GM12874 (cell line): ENCODE data around the gene SLC9A8.
A peak's percentile ranks its signal among the peaks of the same experiment; 100 is the strongest.

ENCODE experiments used
- TF ChIP-seq, protein P1 (sequence below): IDR thresholded peaks from 2 replicates; pipeline ENCODE4 v1.5.1; 2011; ENCODE audit warnings: low read depth, mild to moderate bottlenecking, control low read depth, low read length, moderate library complexity; ENCODE audit not compliant: insufficient read depth

The SLC9A8 gene

DNA sequence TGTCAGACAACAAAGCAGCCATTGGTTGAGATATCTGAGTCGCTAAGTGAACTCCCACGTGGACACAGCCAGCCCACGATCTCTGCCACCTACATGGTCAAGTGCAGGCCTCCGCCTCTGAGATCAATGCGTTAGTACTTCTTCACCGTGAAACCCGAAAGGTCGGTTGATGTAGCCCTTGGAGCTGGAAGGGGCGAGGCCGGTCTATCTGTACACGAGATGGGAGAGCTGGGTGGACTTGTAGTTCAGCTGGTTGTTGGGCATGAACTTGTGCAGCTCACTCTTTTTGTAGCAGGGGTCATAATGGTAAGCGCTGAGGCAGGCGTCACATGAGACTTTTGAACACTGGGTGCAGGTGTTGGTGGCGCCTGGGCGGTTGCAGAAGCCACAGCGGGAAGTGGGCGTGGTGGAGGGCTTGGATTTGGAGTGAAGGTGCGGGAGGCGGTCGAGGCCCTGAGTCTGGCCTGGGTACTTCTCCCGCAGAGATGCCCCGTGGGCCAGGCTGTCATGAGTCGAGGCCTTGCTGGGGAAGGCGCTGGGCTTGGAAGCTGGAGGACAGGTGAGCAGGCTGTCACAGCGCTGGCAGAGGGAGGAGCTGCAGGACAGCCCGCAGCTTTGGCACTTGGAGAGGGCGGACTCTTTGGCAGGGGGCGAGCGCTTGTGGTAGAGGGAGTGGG, 92.9 kb downstream of the SLC9A8 start:
- TF ChIP-seq, protein P1, sequence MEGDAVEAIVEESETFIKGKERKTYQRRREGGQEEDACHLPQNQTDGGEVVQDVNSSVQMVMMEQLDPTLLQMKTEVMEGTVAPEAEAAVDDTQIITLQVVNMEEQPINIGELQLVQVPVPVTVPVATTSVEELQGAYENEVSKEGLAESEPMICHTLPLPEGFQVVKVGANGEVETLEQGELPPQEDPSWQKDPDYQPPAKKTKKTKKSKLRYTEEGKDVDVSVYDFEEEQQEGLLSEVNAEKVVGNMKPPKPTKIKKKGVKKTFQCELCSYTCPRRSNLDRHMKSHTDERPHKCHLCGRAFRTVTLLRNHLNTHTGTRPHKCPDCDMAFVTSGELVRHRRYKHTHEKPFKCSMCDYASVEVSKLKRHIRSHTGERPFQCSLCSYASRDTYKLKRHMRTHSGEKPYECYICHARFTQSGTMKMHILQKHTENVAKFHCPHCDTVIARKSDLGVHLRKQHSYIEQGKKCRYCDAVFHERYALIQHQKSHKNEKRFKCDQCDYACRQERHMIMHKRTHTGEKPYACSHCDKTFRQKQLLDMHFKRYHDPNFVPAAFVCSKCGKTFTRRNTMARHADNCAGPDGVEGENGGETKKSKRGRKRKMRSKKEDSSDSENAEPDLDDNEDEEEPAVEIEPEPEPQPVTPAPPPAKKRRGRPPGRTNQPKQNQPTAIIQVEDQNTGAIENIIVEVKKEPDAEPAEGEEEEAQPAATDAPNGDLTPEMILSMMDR = no peak

DNA sequence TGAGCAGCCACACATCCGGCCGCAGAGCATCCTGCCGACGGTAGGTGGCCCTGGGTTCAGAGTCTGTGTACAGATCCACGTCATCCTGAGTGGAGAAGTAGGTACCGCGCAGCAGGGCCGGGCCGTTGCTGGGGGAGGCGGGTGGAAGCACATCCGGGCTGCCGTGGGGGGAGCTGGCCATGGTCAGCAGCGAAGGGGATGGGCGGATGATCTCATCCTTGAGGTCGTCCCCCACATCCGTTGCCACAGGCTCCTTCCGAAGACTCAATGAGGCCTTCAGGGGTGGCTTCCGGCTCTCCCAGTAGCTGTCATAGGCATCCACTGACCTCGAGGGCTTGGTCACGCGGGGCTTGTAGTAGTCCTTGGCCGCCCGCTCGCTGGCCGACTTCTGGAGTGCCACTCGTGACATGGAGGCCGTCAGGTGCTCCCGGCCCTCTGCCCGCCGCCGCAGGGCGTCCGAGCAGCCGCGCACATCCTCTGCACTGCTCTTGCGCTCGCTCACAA, 93.5 kb downstream of the SLC9A8 start:
- TF ChIP-seq, protein P1 = no peak

DNA sequence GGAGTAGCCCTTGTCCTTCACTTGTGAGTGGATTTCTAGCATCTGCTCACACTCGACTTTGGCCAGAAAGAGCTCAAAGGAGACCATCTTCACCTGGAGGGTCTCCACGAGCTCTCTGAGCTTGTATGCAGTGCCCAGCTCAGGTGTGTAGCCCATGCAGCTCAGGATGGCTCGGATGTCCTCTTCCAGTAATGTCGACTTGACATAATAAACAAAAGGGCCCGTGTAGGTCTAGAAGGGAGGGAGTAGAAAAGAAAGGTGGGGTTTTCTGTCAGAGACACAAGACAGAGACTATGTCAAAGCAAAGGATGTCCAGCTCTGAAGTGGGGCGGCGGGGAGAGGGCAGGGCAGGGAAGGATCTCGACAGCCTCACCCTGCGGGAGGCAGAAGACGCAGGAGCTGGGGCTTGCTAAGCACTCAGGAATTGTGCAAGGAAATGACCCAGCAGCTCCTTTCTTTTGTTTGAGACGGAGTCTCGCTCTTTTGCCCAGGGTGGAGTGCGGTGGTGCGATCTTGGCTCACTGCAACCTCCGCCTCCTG, 94.1 kb downstream of the SLC9A8 start:
- TF ChIP-seq, protein P1 = no peak

DNA sequence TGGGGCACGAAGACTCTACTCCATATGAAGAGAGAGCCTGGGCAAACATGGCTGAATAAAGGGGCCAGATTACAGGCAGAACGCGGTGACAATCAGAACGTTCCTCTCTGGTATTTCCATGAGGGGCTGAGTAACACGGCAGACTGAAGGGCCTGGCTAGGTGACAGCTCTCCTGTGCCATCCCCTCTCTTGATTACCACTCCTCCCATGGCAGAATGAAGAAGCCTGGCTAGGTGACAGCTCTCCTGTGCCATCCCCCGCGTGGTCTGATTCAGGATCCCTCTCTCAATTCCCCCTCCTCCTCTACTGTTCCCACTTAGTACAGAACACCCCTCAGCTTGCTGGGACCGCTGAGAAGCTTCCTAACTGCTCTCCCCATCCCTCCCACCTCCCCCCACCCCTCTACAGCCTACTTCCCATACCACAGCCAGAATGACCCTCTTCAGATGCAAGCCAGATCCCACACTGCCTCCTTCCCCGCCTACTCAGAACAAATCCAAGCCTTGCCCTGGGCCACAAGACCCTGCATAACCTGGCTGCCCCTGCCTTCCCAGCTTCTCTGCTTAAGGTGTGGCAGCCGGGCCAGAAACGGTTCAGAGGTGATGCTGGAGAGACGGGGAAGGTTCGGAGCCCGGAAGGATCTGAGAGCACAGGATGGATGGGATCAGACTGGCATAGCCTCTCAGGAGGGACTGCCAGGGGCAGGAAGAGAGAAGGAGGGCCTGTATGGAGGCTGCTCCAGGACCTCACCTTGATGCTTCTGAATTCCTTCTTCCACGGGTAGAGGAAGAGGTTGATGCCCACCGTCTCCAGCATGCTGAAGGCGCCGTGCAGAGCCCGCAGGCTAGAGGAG, 95.0 kb downstream of the SLC9A8 start:
- TF ChIP-seq, protein P1 = no peak

DNA sequence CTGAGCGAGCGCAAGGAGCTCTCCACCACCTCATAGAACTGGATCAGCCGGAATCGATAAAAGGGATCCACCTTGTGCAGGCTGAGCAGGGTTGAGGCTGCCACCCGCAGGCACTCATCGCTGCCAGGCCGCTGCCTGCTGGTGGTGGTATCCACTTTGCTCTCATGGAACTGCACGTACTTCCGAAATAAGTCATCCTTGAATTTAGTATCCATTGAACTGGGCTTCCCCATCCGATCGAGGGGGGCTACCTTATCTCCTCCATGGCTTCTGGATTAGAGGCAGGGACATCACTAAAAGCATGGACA, 95.6 kb downstream of the SLC9A8 start:
- TF ChIP-seq, protein P1 = no peak

DNA sequence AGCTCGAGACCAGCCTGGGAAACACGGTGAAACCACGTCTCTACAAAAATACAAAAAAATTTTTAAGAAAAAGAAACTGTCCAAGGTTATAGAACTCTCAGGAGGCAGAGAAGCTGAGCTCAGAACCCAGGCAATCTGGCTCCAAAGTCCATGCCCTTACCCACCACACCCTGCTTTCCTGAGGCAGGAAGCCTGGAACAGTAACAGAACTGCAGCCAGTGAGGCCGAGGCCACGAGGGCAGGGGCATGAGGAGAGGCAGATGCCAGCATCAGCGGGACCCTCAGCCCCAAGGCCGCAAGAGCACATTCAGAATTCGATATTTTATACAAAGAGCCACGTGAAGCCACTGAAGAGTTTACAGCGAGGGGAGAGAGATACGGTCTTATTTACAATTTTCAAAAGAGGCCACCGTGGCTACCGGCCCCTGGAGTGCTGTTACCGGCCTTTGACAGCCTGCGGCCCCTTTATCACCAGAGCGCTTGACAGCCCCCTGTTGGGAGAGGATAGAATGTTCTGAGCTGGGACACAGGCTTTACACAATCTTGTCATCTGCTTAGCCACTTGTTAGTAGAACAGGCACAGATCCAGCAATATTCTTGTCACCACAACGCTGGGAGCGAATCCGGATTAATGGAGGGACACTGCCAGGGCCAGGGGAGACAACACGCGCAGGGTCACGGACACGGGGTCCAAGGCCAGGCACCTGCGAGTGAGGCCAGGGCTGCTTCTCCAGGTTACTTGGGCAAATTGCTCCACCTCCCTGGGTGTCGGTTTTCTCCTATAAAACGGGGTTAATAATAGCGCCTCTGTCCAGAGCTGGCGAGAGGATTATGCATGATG, 97.1 kb downstream of the SLC9A8 start:
- TF ChIP-seq, protein P1 = 0 out of 2 replicates have a peak, but pooled peaks have one; percentile 12

DNA sequence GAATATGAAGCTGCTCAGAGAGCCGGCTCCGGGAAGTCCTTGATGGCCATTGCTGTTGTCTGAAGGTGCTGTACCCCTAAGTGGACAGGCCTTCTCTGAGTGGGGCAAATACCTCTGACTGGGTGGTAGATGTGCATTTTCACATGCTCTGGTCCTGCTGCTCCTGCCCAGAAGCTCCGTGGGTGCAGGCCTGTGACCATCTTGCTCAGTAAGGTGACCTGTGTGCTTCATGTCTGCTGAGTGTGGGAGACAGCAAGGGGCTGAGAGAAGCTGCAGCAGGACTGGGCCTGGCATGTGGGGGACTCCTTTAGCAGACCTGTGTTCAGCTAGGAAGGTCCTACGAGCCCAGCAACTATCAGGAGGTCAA, 97.7 kb downstream of the SLC9A8 start:
- TF ChIP-seq, protein P1 = no peak
